Thyroid gland (tissue), 4 donors: Measurements from ENCODE around the gene CDH20. TPM values are rescaled to one million over a fixed set of nuclear protein-coding genes. Genes with fewer than 3 reads are reported as not detected.

Source experiments
- DNase-seq, 2 donors: peaks; one replicate each; pipeline ENCODE4 v3.0.0-alpha.2; 2019
- H3K27ac ChIP-seq, 3 donors: fragments of 200-600 bp; sonication (generic); 1 replicate in 2 of 3; 2 replicates in 1 of 3; pipeline ENCODE4 v1.5.1; 2016 to 2019; ENCODE audit warnings: mild to moderate bottlenecking in 1 of 3, moderate library complexity in 1 of 3
- H3K27me3 ChIP-seq: fragments of 200-600 bp; sonication (generic); one replicate; pipeline ENCODE4 v1.5.1; 2019
- H3K36me3 ChIP-seq, 2 donors: fragments of 200-600 bp; sonication (generic); one replicate each; pipeline ENCODE4 v1.5.1; 2016 to 2019
- H3K4me1 ChIP-seq, 2 donors: fragments of 200-600 bp; sonication (generic); one replicate each; pipeline ENCODE4 v1.5.1; 2017 to 2019
- H3K4me3 ChIP-seq, 3 donors: fragments of 200-600 bp; sonication (generic); replicated peaks in 1 of 3; 1 replicate in 2 of 3; 2 replicates in 1 of 3; pipeline ENCODE4 v1.5.1; 2016; ENCODE audit warnings: mild to moderate bottlenecking in 1 of 3
- H3K9me3 ChIP-seq: fragments of 200-600 bp; sonication (generic); one replicate; pipeline ENCODE4 v1.5.1; 2017
- CTCF ChIP-seq, 6 experiments: fragments of 200-600 bp in 3 of 6; fragments of 450-650 bp in 3 of 6; sonication (generic) in 3 of 6; IDR thresholded peaks; one replicate each; pipeline ENCODE4 v1.5.1; 2016 to 2019; ENCODE audit warnings: antibody characterized with exemption in 6 of 6, mild to moderate bottlenecking in 2 of 6, inconsistent platforms in 1 of 6, moderate library complexity in 1 of 6
- POLR2A ChIP-seq, 2 donors: fragments of 450-650 bp; IDR thresholded peaks; one replicate each; pipeline ENCODE4 v1.6.1; 2017; ENCODE audit warnings: antibody characterized with exemption in 2 of 2, mild to moderate bottlenecking in 2 of 2, moderate library complexity in 1 of 2
- whole genome bisulfite sequencing, 2 donors: methylation state at CpG; one replicate each; pipeline ENCODE4 v1.1.5; 2017; 5-methylcytosine and 5-hydroxymethylcytosine counted together
- intact Hi-C: fragments of 100-400 bp; cut with DNase I; formaldehyde crosslinking; loops from one replicate; pipeline ENCODE4 v1.15.1; 2023
- total RNA-seq, 4 donors: library from RNA; depleted of rRNA; stranded (reverse); fragments of >200 nt; gene quantifications; one replicate each; pipeline ENCODE4 v1.2.3, GENCODE V29; 2016

The CDH20 gene
- total RNA-seq, 4 donors from 2014 or later, result 0.39 to 1.2 (median 0.65) TPM

GRCh38 chr18:61398961-61399705, 65.9 kb downstream of the CDH20 start:
- Histone ChIP-seq H3K27ac (no peak overlapping the region), H3K4me1 (no peaks in the 10 kb centered on the region), H3K36me3 (no peaks in the 10 kb centered on the region), H3K27me3 (no peaks in the 10 kb centered on the region), H3K9me3 (no peaks in the 10 kb centered on the region), H3K4me3 (no peak overlapping the region)
- DNase-seq, result no peak
- WGBS, 2 donors, result 70 to 73% methylated on average over 4 of the region's 4 CpGs
- intact Hi-C loops, result no loop called here
- no peak for TF ChIP-seq CTCF (IDR thresholded peaks at IDR 0.05)
- no peak for TF ChIP-seq POLR2A (IDR thresholded peaks at IDR 0.05)

DNA sequence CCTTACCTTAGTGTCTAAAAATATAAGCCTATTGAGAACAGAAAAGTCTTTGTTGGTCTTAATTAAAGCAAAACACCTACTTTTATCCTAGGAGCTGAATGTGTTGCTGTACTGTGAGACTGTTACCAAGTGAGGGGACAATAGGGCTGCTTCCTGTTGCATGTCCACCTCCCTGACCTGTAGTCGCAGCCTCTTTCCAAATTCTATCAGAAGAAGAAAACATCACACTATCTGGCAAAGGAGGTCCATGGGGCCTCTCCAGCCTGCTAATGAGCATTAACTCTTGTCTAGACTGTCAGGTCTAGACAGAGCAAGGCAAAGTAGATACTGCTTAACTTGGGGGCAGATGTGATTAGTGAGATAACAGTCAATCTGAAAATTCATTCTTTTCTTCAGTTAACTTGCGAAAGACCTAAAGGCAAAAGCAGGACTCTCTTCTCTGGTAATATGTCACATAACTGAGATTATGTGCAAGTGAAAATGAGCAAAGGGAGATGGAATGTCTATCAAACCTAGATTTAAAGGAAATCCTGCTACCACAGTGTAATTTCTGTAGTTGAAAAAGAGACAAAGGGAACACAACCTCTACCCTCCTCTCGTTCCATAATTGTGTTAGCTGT, 66.9 kb downstream of the CDH20 start:
- DNase-seq, result no peak
- TF ChIP-seq CTCF (IDR thresholded peaks at IDR 0.05) (no peak), POLR2A (IDR thresholded peaks at IDR 0.05) (no peak)
- Histone ChIP-seq H3K36me3 (no peaks in the 10 kb centered on the region), H3K9me3 (no peaks in the 10 kb centered on the region), H3K27ac (no peak overlapping the region), H3K4me1 (no peaks in the 10 kb centered on the region), H3K27me3 (no peaks in the 10 kb centered on the region), H3K4me3 (no peak overlapping the region)
- intact Hi-C loops, result no loop called here
- 72 to 86% methylated on average over 3 of the region's 3 CpGs for WGBS, 2 donors

GRCh38 chr18:61400716-61401115, 67.5 kb downstream of the CDH20 start:
- Histone ChIP-seq H3K4me1 (no peaks in the 10 kb centered on the region), H3K36me3 (no peaks in the 10 kb centered on the region), H3K27me3 (no peaks in the 10 kb centered on the region), H3K9me3 (no peaks in the 10 kb centered on the region), H3K27ac (no peak overlapping the region), H3K4me3 (no peak overlapping the region)
- WGBS, 2 donors, result 67% methylated on average over 4 of the region's 4 CpGs
- intact Hi-C loops, result no loop called here
- TF ChIP-seq POLR2A (IDR thresholded peaks at IDR 0.05) (no peak), CTCF (IDR thresholded peaks at IDR 0.05) (no peak)
- DNase-seq, result no peak

- Histone ChIP-seq H3K4me3 (no peak overlapping the region), H3K27ac (no peak overlapping the region), H3K36me3 (no peaks in the 10 kb centered on the region), H3K27me3 (no peaks in the 10 kb centered on the region), H3K4me1 (no peaks in the 10 kb centered on the region), H3K9me3 (no peaks in the 10 kb centered on the region)
- TF ChIP-seq CTCF (IDR thresholded peaks at IDR 0.05) (no peak), POLR2A (IDR thresholded peaks at IDR 0.05) (no peak)
- WGBS, 2 donors, result 45 to 84% methylated on average over 1 of the region's 1 CpG
- intact Hi-C loops, result no loop called here
- DNase-seq, result no peak
Observed at GRCh38 chr18:61402726-61403125, 69.5 kb downstream of the CDH20 start.

GRCh38 chr18:61413396-61413795, 80.2 kb downstream of the CDH20 start:
- no peak for TF ChIP-seq POLR2A (IDR thresholded peaks at IDR 0.05)
- no peak for TF ChIP-seq CTCF (IDR thresholded peaks at IDR 0.05)

More at GRCh38 chr18:61413396-61413795, 80.2 kb downstream of the CDH20 start:
- Histone ChIP-seq H3K27ac (no peak overlapping the region), H3K4me3 (no peak overlapping the region), H3K4me1 (no peaks in the 10 kb centered on the region), H3K9me3 (no peaks in the 10 kb centered on the region), H3K27me3 (no peaks in the 10 kb centered on the region), H3K36me3 (no peaks in the 10 kb centered on the region)
- intact Hi-C loops, result no loop called here
- WGBS, 2 donors, result 95 to 98% methylated on average over 1 of the region's 1 CpG
- DNase-seq, result no peak
